ENCODE data around the gene EIF3J.

GRCh38 chr15:44570361-44570760 is 33.4 kb downstream of the EIF3J start:
- TF ChIP-seq, protein P1, sequence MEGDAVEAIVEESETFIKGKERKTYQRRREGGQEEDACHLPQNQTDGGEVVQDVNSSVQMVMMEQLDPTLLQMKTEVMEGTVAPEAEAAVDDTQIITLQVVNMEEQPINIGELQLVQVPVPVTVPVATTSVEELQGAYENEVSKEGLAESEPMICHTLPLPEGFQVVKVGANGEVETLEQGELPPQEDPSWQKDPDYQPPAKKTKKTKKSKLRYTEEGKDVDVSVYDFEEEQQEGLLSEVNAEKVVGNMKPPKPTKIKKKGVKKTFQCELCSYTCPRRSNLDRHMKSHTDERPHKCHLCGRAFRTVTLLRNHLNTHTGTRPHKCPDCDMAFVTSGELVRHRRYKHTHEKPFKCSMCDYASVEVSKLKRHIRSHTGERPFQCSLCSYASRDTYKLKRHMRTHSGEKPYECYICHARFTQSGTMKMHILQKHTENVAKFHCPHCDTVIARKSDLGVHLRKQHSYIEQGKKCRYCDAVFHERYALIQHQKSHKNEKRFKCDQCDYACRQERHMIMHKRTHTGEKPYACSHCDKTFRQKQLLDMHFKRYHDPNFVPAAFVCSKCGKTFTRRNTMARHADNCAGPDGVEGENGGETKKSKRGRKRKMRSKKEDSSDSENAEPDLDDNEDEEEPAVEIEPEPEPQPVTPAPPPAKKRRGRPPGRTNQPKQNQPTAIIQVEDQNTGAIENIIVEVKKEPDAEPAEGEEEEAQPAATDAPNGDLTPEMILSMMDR (IDR thresholded peaks at IDR 0.05; ENCODE audit: low read depth, low read length) = no peak
- TF ChIP-seq EZH2phosphoT487 (IDR thresholded peaks at IDR 0.05; ENCODE audit: low read depth) = no peak
